BLaER1 treated with 17β-estradiol and CSF1 and Interleukin-3, amounts not matched to agents 10 nM and 100 nM (cell line): ENCODE measurements around the gene CDK13.
A peak's percentile ranks its signal among the peaks of the same experiment; 100 is the strongest.
"Not testable (repeated sequence)": the region's sequence is repeated elsewhere in the genome, so short reads cannot be mapped to it uniquely, and the experiment has no call there.

Experiments
- H3K27ac ChIP-seq, 11 experiments: shearing (Covaris generic); formaldehyde crosslinking; 2 replicates each; pipeline ENCODE4 v1.8.1; 2022
- H3K27me3 ChIP-seq, 11 experiments: shearing (Covaris generic); formaldehyde crosslinking; 2 replicates each; pipeline ENCODE4 v1.8.1; 2022
- H3K36me3 ChIP-seq, 11 experiments: shearing (Covaris generic); formaldehyde crosslinking; 2 replicates each; pipeline ENCODE4 v1.8.1; 2022
- H3K4me1 ChIP-seq, 10 experiments: shearing (Covaris generic); formaldehyde crosslinking; 2 replicates each; pipeline ENCODE4 v1.8.1; 2022
- H3K4me2 ChIP-seq, 11 experiments: shearing (Covaris generic); formaldehyde crosslinking; 2 replicates each; pipeline ENCODE4 v1.8.1; 2022
- H3K4me3 ChIP-seq, 10 experiments: shearing (Covaris generic); formaldehyde crosslinking; 2 replicates each; pipeline ENCODE4 v1.8.1; 2022
- H3K9ac ChIP-seq, 11 experiments: shearing (Covaris generic); formaldehyde crosslinking; 2 replicates each; pipeline ENCODE4 v1.8.1; 2022
- H3K9me3 ChIP-seq, 11 experiments: shearing (Covaris generic); formaldehyde crosslinking; replicated peaks in 1 of 11; 2 replicates each; pipeline ENCODE4 v1.8.1; 2022
- H4K20me1 ChIP-seq, 11 experiments: shearing (Covaris generic); formaldehyde crosslinking; 2 replicates each; pipeline ENCODE4 v1.8.1; 2022
- Cebpa-rat ChIP-seq, 11 experiments: shearing (Covaris generic); IDR thresholded peaks; 2 replicates each; pipeline ENCODE4 v1.8.1; 2022

Gene CDK13

GRCh38 chr7:40134428-40135316 is 184.6 kb downstream of the CDK13 start, which contains the start of the genes MPLKIP and SUGCT:
MPLKIP (minus strand) TSS chr7:40134622; CDS start chr7:40134567, 55 bp downstream.
SUGCT (plus strand) TSS chr7:40135005.
- Histone ChIP-seq H3K9ac (peak within 1 kb of the TSS; percentile 94 to 99 (median 98)), H3K9me3 (peaks cover 6 to 20% (median 14%) of the 10 kb centered on the region in 11 experiments; a peak in 20 of 22 replicates), H3K4me1 (peaks cover 11 to 31% (median 22%) of the 10 kb centered on the region in 10 experiments), H3K27me3 (no peaks in the 10 kb centered on the region), H3K36me3 (peaks cover 10 to 35% (median 22%) of the 10 kb centered on the region in 11 experiments; a peak in 17 of 22 replicates), H3K4me3 (peak within 1 kb of the TSS; percentile 81 to 99 (median 91)), H3K27ac (peak within 1 kb of the TSS; percentile 92 to 98 (median 96)), H4K20me1 (peaks cover 2 to 36% (median 30%) of the 10 kb centered on the region in 11 experiments; a peak in 14 of 22 replicates), H3K4me2 (peak within 1 kb of the TSS; percentile 75 to 97 (median 82))
- no peak for TF ChIP-seq Cebpa-rat (IDR thresholded peaks at IDR 0.05)

- peak overlapping the region in 4 of 11 experiments; percentile 95 to 98 (median 98); a peak in 4 of 22 replicates for H3K27ac ChIP-seq
Observed at GRCh38 chr7:40135317-40135610, 185.2 kb downstream of the CDK13 start.

GRCh38 chr7:40137563-40137962 is 187.5 kb downstream of the CDK13 start:
- Histone ChIP-seq H4K20me1 (peaks cover 0 to 9% (median 4%) of the 10 kb centered on the region in 11 experiments; a peak in 7 of 22 replicates), H3K4me2 (no peak overlapping the region), H3K9me3 (peaks cover 6 to 20% (median 14%) of the 10 kb centered on the region in 11 experiments; a peak in 20 of 22 replicates), H3K9ac (no peak overlapping the region), H3K27ac (no peak overlapping the region), H3K4me3 (no peak overlapping the region), H3K27me3 (no peaks in the 10 kb centered on the region), H3K4me1 (peaks cover 3 to 12% (median 9%) of the 10 kb centered on the region in 10 experiments), H3K36me3 (peaks cover 0 to 6% (median 0%) of the 10 kb centered on the region in 11 experiments; a peak in 2 of 22 replicates)
- TF ChIP-seq Cebpa-rat (IDR thresholded peaks at IDR 0.05), result no peak

More at GRCh38 chr7:40135317-40135610, 185.2 kb downstream of the CDK13 start:
- Histone ChIP-seq H4K20me1 (peaks cover 0 to 30% (median 24%) of the 10 kb centered on the region in 11 experiments; a peak in 12 of 22 replicates), H3K9ac (peak overlapping the region in 4 of 11 experiments; percentile 94 to 99 (median 97); a peak in 5 of 22 replicates), H3K4me3 (peak overlapping the region; percentile 81 to 99 (median 91); a peak in 18 of 20 replicates), H3K9me3 (peaks cover 6 to 20% (median 14%) of the 10 kb centered on the region in 11 experiments; a peak in 20 of 22 replicates), H3K27me3 (no peaks in the 10 kb centered on the region), H3K36me3 (peaks cover 7 to 29% (median 18%) of the 10 kb centered on the region in 11 experiments; a peak in 16 of 22 replicates), H3K4me2 (peak overlapping the region; percentile 26 to 92 (median 68); a peak in 21 of 22 replicates), H3K4me1 (peaks cover 11 to 31% (median 22%) of the 10 kb centered on the region in 10 experiments)
- no peak for TF ChIP-seq Cebpa-rat (IDR thresholded peaks at IDR 0.05)

GRCh38 chr7:40138973-40139372 is 188.9 kb downstream of the CDK13 start:
- H3K36me3 ChIP-seq, result no peaks in the 10 kb centered on the region
- no peak overlapping the region for H3K9ac ChIP-seq
- H3K4me2 ChIP-seq, result no peak overlapping the region
- peaks cover 0 to 5% (median 1%) of the 10 kb centered on the region in 10 experiments; a peak in 7 of 20 replicates for H3K4me1 ChIP-seq
- no peak for TF ChIP-seq Cebpa-rat (IDR thresholded peaks at IDR 0.05)
- no peaks in the 10 kb centered on the region for H4K20me1 ChIP-seq
- H3K27me3 ChIP-seq, result no peaks in the 10 kb centered on the region
- H3K4me3 ChIP-seq, result no peak overlapping the region
- H3K27ac ChIP-seq, result no peak overlapping the region
- peaks cover 6 to 20% (median 14%) of the 10 kb centered on the region in 11 experiments; a peak in 20 of 22 replicates for H3K9me3 ChIP-seq

GRCh38 chr7:40139891-40140290 is 189.8 kb downstream of the CDK13 start:
- not testable (repeated sequence) for H4K20me1 ChIP-seq, H3K4me2 ChIP-seq, H3K27me3 ChIP-seq, H3K27ac ChIP-seq, H3K36me3 ChIP-seq, H3K4me3 ChIP-seq, H3K4me1 ChIP-seq, H3K9ac ChIP-seq
- H3K9me3 ChIP-seq, result peaks cover 6 to 20% (median 14%) of the 10 kb centered on the region in 11 experiments; a peak in 20 of 22 replicates

- H3K4me3 ChIP-seq, H3K4me1 ChIP-seq, H3K27me3 ChIP-seq, H3K9ac ChIP-seq, H3K4me2 ChIP-seq, H3K36me3 ChIP-seq, H3K27ac ChIP-seq, H4K20me1 ChIP-seq: not testable (repeated sequence)
- peaks cover 0 to 12% (median 9%) of the 10 kb centered on the region in 11 experiments; a peak in 16 of 22 replicates for H3K9me3 ChIP-seq
Observed at GRCh38 chr7:40141916-40142315, 191.9 kb downstream of the CDK13 start.

- not testable (repeated sequence) for H3K4me2 ChIP-seq, H3K27me3 ChIP-seq, H3K4me1 ChIP-seq, H3K27ac ChIP-seq, H3K4me3 ChIP-seq, H3K9ac ChIP-seq, H3K36me3 ChIP-seq, H4K20me1 ChIP-seq
- peaks cover 0 to 21% (median 19%) of the 10 kb centered on the region in 11 experiments; a peak in 18 of 22 replicates for H3K9me3 ChIP-seq
Observed at GRCh38 chr7:40145596-40146130, 195.6 kb downstream of the CDK13 start.

GRCh38 chr7:40147371-40148246 is 197.6 kb downstream of the CDK13 start:
- no peaks in the 10 kb centered on the region for H4K20me1 ChIP-seq
- no peak for TF ChIP-seq Cebpa-rat (IDR thresholded peaks at IDR 0.05)
- no peaks in the 10 kb centered on the region for H3K36me3 ChIP-seq
- peaks cover 0 to 21% (median 19%) of the 10 kb centered on the region in 11 experiments; a peak in 18 of 22 replicates for H3K9me3 ChIP-seq
- H3K4me3 ChIP-seq, result no peak overlapping the region
- H3K4me1 ChIP-seq, result no peaks in the 10 kb centered on the region
- no peaks in the 10 kb centered on the region for H3K27me3 ChIP-seq
- H3K4me2 ChIP-seq, result no peak overlapping the region
- no peak overlapping the region for H3K9ac ChIP-seq
- no peak overlapping the region for H3K27ac ChIP-seq

GRCh38 chr7:40148247-40148580 is 198.2 kb downstream of the CDK13 start:
- not testable (repeated sequence) for H3K4me3 ChIP-seq, H4K20me1 ChIP-seq, H3K4me1 ChIP-seq, H3K4me2 ChIP-seq, H3K27me3 ChIP-seq, H3K9ac ChIP-seq, H3K27ac ChIP-seq, H3K36me3 ChIP-seq
- H3K9me3 ChIP-seq, result peaks cover 0 to 21% (median 19%) of the 10 kb centered on the region in 11 experiments; a peak in 18 of 22 replicates
